GM13976 (cell line): Measurements from ENCODE around the gene TRIL.

ENCODE experiments used
- DNase-seq: peaks from one replicate; pipeline ENCODE4 v3.0.0; 2012; ENCODE audit warnings: low spot score
- in situ Hi-C: fragments of 300-500 bp; cut with MboI; formaldehyde crosslinking; loops from one replicate; pipeline ENCODE4 v1.12.0; 2022; ENCODE audit warnings: low sequenced_read_pairs, mixed read lengths, inconsistent platforms; ENCODE audit not compliant: unreplicated experiment
- TF ChIP-seq, protein P1 (sequence below): IDR thresholded peaks from 2 replicates; pipeline ENCODE4 v1.5.1; 2012; ENCODE audit warnings: borderline replicate concordance, mild to moderate bottlenecking; ENCODE audit not compliant: insufficient read depth; ENCODE audit errors: extremely low read depth, missing control alignments, control extremely low read depth

The TRIL gene, protein sequence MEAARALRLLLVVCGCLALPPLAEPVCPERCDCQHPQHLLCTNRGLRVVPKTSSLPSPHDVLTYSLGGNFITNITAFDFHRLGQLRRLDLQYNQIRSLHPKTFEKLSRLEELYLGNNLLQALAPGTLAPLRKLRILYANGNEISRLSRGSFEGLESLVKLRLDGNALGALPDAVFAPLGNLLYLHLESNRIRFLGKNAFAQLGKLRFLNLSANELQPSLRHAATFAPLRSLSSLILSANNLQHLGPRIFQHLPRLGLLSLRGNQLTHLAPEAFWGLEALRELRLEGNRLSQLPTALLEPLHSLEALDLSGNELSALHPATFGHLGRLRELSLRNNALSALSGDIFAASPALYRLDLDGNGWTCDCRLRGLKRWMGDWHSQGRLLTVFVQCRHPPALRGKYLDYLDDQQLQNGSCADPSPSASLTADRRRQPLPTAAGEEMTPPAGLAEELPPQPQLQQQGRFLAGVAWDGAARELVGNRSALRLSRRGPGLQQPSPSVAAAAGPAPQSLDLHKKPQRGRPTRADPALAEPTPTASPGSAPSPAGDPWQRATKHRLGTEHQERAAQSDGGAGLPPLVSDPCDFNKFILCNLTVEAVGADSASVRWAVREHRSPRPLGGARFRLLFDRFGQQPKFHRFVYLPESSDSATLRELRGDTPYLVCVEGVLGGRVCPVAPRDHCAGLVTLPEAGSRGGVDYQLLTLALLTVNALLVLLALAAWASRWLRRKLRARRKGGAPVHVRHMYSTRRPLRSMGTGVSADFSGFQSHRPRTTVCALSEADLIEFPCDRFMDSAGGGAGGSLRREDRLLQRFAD

DNA sequence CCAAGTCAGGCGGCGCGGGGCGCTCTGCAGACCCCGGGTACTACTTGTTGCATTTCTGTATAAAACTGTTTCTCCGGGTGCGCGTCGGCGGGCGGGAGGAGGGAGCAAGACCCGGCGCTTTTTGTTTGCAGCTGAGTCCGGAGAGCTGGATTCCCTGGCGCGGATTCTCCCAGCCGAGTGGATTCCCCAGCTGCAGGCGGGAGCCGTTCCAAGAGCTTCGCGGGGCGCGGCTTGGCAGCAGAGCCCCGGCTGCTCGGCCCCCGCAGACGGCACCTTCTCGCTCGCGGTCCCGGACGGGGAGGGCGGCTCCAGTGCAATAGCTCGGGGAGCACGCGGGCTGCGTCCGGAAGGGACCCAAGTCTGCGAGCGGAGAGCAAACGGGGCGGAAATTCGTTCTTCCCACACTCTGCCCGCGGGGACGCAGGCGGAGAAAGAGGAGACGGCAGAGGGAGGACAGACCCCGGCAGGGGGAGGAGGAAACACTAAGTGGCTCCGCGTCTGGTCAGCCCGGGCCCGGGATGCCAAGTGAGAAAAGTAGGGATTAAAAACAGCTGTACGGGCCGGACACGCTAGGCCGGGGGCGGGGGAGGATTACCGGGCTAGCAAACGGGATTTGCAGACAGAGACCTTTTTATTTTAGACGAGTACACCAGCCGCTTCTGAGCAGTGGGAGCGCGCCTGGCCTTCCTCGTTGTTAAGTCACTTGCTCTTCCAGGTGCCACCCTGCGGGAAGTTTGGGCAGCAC, at the start of gene TRIL:
TSS of gene TRIL (minus strand) at position 96 of the 745 bp plus-strand sequence. CDS start 284 bp downstream, outside the sequence.
- TF ChIP-seq, protein P1, sequence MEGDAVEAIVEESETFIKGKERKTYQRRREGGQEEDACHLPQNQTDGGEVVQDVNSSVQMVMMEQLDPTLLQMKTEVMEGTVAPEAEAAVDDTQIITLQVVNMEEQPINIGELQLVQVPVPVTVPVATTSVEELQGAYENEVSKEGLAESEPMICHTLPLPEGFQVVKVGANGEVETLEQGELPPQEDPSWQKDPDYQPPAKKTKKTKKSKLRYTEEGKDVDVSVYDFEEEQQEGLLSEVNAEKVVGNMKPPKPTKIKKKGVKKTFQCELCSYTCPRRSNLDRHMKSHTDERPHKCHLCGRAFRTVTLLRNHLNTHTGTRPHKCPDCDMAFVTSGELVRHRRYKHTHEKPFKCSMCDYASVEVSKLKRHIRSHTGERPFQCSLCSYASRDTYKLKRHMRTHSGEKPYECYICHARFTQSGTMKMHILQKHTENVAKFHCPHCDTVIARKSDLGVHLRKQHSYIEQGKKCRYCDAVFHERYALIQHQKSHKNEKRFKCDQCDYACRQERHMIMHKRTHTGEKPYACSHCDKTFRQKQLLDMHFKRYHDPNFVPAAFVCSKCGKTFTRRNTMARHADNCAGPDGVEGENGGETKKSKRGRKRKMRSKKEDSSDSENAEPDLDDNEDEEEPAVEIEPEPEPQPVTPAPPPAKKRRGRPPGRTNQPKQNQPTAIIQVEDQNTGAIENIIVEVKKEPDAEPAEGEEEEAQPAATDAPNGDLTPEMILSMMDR = no peak
- peak; percentile 32 for DNase-seq
- in situ Hi-C loops = no loop called here

DNA sequence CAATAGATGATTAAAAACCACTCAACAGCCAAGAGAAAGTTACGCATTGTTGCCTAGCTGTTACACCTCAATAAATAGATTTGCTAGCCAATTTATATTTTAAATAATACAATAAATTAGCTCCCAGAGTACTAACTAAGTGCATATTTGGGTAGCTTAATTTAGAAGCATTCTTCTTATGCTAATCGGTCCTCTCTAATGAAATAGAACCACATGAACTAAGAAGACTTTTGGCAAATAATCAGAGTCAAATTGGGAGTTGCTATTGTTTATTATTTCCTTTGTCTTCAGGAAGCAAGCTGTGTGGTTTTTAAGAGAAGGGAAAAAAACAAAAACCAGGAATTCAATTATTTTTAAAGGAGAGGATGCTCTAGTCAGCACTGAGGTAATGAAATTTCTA, 49.0 kb upstream of the TRIL start:
- in situ Hi-C loops = no loop called here
- no peak for DNase-seq
- TF ChIP-seq, protein P1 = no peak

DNA sequence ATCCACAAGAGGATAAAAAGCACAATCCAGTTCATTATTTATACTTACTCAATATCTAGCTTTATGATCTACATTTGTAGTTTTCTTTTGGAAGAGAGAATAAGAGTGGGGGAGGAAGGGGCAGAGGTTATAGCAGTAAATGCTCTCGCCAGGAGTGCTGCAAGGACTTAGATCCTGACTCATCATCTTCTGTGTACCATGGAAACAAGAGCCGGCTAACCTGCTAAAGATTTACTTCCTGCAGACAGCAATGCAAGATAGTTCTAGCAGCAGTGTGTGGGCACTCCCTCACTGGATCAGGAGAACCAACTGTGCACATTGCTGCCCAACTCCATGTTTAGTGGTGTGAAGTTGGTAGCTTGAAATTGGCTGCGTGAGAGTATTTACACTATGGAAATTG, 47.7 kb upstream of the TRIL start:
- TF ChIP-seq, protein P1 = no peak
- in situ Hi-C loops = no loop called here

DNA sequence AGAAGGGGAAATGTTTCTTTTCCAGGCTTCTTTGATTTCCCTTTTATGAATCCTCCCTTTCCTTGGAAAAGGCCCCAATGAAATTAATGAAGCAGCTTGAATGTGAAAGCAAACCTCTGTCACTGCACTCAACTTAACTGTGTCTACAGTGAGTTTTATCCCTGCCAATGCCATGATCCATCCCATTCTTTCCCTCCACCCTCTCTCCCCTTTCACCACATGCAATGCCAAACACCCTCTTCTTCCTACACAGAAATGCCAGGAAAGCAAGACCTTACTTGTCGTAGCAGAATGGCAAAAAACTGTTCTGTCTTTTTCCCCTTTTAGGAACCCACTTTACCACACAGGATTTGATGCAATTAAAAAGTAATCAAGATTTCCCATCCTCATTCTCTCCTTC, 47.3 kb upstream of the TRIL start:
- in situ Hi-C loops = no loop called here
- DNase-seq = no peak
- TF ChIP-seq, protein P1 = no peak

More for the DNA sequence above, 47.7 kb upstream of the TRIL start:
- no peak for DNase-seq

DNA sequence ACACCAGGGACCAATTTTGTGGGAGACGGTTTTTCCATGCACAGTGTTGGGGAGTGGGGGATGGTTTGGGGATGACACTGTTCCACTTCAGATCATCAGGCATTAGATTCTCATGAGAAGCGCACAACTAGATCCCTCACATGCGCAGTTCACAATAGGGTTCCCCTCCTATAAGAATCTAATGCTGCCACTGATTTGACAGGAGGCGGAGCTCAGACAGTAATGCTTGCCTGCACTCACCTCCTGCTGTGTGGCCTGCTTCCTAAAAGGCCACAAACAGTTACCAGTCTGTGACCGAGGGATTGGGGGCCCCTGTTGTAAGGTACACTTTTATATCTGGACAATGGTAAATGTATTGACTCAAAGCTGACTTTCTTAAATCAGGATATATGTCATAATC, 45.6 kb upstream of the TRIL start:
- TF ChIP-seq, protein P1 = no peak
- in situ Hi-C loops = no loop called here
- no peak for DNase-seq

DNA sequence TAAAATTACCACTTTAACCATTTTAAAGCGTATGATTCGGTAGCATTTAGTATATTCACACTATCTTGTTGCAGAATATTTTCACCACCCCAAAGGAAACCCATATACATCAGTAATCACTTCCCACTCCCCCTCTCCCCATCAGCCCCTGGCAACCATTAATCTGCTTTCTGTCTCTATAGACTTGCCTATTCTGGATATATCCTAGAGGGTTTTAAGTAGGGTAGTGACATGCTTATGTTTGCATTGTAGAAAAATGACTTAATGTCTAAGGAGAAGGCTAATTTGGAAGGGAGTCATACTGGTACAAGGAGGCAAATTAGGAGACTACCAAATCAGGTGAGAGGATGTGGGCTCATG, 42.6 kb upstream of the TRIL start:
- no peak for DNase-seq
- in situ Hi-C loops = no loop called here
- TF ChIP-seq, protein P1 = no peak
